Measurements from ENCODE around the gene YKT6. TPM values are rescaled to one million over a fixed set of nuclear protein-coding genes. Genes with fewer than 3 reads are reported as not detected.
"Not testable (repeated sequence)": the region's sequence is repeated elsewhere in the genome, so short reads cannot be mapped to it uniquely, and the experiment has no call there.

YKT6 gene
- total RNA-seq, 2 donors from 2014 or later, result 63.5 to 68.4 TPM

DNA sequence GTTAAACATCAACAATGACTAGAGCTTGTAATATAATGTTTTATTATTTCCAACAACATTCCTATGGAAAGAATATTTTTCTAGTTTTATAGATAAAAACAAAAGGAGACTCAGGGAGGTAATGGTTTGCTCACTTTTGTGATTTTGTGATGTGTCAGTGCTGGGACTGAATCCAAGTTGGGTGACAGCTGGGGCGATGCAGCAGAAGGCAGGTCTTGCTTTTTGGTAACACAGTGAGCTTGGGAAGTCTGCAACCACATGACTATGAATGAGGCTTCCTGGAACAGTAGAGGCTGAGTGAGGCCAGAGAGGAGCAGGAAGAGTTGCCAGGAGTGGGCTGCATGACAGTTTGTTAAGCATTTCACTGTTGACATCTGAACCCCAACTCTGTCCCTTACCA is 4.9 kb upstream of the YKT6 start:
- 16% methylated on average over 1 of the region's 1 CpG for WGBS
- Histone ChIP-seq H3K36me3 (no peaks in the 10 kb centered on the region), H3K4me1 (replicated peaks) (no peaks in the 10 kb centered on the region), H3K9me3 (no peaks in the 10 kb centered on the region), H3K4me3 (no peak overlapping the region), H3K27ac (no peak overlapping the region), H3K27me3 (replicated peaks; ENCODE audit: insufficient read depth) (no peaks in the 10 kb centered on the region)
- no peak for TF ChIP-seq POLR2AphosphoS5 (IDR thresholded peaks at IDR 0.05)
- no peak for TF ChIP-seq POLR2A (IDR thresholded peaks at IDR 0.05)
- TF ChIP-seq, protein P1, sequence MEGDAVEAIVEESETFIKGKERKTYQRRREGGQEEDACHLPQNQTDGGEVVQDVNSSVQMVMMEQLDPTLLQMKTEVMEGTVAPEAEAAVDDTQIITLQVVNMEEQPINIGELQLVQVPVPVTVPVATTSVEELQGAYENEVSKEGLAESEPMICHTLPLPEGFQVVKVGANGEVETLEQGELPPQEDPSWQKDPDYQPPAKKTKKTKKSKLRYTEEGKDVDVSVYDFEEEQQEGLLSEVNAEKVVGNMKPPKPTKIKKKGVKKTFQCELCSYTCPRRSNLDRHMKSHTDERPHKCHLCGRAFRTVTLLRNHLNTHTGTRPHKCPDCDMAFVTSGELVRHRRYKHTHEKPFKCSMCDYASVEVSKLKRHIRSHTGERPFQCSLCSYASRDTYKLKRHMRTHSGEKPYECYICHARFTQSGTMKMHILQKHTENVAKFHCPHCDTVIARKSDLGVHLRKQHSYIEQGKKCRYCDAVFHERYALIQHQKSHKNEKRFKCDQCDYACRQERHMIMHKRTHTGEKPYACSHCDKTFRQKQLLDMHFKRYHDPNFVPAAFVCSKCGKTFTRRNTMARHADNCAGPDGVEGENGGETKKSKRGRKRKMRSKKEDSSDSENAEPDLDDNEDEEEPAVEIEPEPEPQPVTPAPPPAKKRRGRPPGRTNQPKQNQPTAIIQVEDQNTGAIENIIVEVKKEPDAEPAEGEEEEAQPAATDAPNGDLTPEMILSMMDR (IDR thresholded peaks at IDR 0.05), result no peak
- DNase-seq (ENCODE audit: low spot score), result no peak
- intact Hi-C loops (cut with DNase I), result loop anchor here (2.0 to 10.0 kb wide), 2 partner anchors 71 to 121 kb away; no protein-coding TSS in a partner anchor

DNA sequence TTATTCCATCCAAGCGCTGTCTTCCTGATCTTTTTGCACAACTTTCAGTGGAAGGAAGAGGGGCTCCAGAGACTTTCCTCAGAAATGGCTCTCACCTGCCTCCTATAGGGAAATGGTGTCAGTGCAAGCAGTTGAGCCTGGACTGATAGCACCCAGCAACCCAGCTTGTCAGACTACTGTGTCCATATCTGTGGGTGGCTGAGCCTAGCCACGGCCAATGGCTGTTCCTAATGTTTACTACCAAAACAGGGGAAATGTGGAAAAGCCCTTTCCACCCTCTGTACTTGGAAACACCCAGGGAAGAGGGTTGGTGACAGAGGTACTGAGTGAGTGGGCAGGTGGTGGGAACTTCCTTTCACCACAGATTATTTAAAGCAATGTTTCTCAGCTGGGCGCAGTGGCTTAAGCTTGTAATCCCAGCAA is 4.3 kb upstream of the YKT6 start:
- no peak overlapping the region for H3K4me3 ChIP-seq
- no peak overlapping the region for H3K27ac ChIP-seq
- no peaks in the 10 kb centered on the region for H3K4me1 ChIP-seq (replicated peaks)
- WGBS, result 37% methylated on average over 3 of the region's 3 CpGs
- no peaks in the 10 kb centered on the region for H3K36me3 ChIP-seq
- no peak for TF ChIP-seq POLR2A (IDR thresholded peaks at IDR 0.05)
- TF ChIP-seq, protein P1 (IDR thresholded peaks at IDR 0.05), result peak in 3 of 4 experiments; percentile 21 to 50 (median 48)
- no peak for DNase-seq (ENCODE audit: low spot score)
- no peaks in the 10 kb centered on the region for H3K9me3 ChIP-seq
- intact Hi-C loops (cut with DNase I), result loop anchor here (2.0 to 10.0 kb wide), 2 partner anchors 72 to 122 kb away; no protein-coding TSS in a partner anchor
- H3K27me3 ChIP-seq (replicated peaks; ENCODE audit: insufficient read depth), result no peaks in the 10 kb centered on the region

DNA sequence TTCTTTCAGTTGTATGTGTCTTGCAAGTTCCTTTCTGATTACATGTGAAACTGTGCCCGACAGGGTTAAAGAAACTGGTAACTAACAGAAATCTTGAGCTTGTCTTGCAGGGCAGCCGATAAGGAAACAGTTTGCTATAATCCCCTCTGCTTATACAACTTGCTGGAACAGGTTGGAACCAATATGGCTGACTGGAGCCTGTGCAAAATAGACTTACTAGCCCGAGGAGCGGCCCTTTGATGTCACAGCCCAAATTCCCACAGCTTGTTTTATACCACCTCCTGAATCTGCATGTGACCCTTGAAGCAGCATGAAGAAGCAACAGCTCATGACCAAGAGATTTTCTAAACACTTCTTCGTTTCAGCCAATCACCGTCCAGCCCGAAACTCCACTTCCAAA is 3.3 kb upstream of the YKT6 start:
- Histone ChIP-seq H3K9me3 (no peaks in the 10 kb centered on the region), H3K4me1 (replicated peaks) (no peaks in the 10 kb centered on the region), H3K27ac (no peak overlapping the region), H3K4me3 (no peak overlapping the region), H3K27me3 (replicated peaks; ENCODE audit: insufficient read depth) (no peaks in the 10 kb centered on the region), H3K36me3 (no peaks in the 10 kb centered on the region)
- intact Hi-C loops (cut with DNase I), result loop anchor here (2.0 to 10.0 kb wide), 2 partner anchors 73 to 123 kb away; no protein-coding TSS in a partner anchor
- WGBS, result 74% methylated on average over 7 of the region's 7 CpGs
- DNase-seq (ENCODE audit: low spot score), result no peak
- no peak for TF ChIP-seq POLR2AphosphoS5 (IDR thresholded peaks at IDR 0.05)
- TF ChIP-seq POLR2A (IDR thresholded peaks at IDR 0.05), result no peak
- TF ChIP-seq, protein P1 (IDR thresholded peaks at IDR 0.05), result no peak

DNA sequence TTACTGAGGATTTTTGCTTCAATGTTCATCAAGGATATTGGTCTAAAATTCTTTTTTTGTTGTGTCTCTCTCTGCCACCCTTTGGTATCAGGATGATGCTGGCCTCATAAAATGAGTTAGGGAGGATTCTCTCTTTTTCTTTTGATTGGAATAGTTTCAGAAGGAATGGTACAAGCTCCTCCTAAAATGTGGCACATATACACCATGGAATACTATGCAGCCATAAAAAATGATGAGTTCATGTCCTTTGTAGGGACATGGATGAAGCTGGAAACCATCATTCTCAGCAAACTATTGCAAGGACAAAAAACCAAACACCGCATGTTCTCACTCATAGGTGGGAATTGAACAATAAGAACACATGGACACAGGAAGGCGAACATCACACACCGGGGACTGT is 615 bp upstream of the YKT6 start:
- H3K36me3 ChIP-seq; intact Hi-C loops (cut with DNase I); H3K4me1 ChIP-seq (replicated peaks); H3K9me3 ChIP-seq; H3K27ac ChIP-seq; H3K4me3 ChIP-seq; H3K27me3 ChIP-seq (replicated peaks; ENCODE audit: insufficient read depth); DNase-seq (ENCODE audit: low spot score): not testable (repeated sequence)
- 90% methylated on average over 3 of the region's 3 CpGs for WGBS

DNA sequence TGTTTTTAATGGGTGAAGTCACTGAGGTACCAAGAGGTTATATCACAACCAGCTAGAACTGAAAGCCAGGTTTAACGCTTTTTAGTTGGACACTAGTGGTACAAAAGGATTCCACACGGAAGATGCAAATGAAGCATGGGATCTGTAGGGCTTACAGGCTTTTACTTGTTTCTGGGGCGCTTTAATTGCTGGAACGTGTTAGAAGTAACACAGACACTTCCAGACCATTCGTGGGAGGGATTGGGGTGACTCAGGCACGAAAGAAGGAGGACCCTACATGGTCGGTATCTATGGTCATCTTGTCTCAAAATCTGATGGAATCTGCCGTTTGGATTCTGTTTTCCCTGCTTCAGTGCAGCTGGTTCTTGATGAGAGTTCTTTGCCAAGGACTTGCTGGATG is 1.0 kb downstream of the YKT6 start:
- no peak for DNase-seq (ENCODE audit: low spot score)
- Histone ChIP-seq H3K4me1 (replicated peaks) (no peaks in the 10 kb centered on the region), H3K27ac (no peak overlapping the region), H3K27me3 (replicated peaks; ENCODE audit: insufficient read depth) (no peaks in the 10 kb centered on the region), H3K9me3 (no peaks in the 10 kb centered on the region), H3K36me3 (no peaks in the 10 kb centered on the region), H3K4me3 (peak overlapping the region; percentile 83 to 97)
- WGBS, result 22% methylated on average over 8 of the region's 8 CpGs
- TF ChIP-seq, protein P1 (IDR thresholded peaks at IDR 0.05), result no peak
- TF ChIP-seq POLR2A (IDR thresholded peaks at IDR 0.05) (no peak), POLR2AphosphoS5 (IDR thresholded peaks at IDR 0.05) (no peak)
- intact Hi-C loops (cut with DNase I), result no loop called here
